ENCODE data around the gene CACNA1S.
A peak's percentile ranks its signal among the peaks of the same experiment; 100 is the strongest.

The CACNA1S gene

GRCh38 chr1:201044119-201044518, 68.1 kb downstream of the CACNA1S start:
- DNase-seq (ENCODE audit: low spot score): no peak
- no peak for TF ChIP-seq CTCF (IDR thresholded peaks at IDR 0.05; ENCODE audit: borderline replicate concordance, control extremely low read depth, extremely low read depth, insufficient read depth, missing control alignments)
- in situ Hi-C loops (cut with MboI; ENCODE audit: low sequenced_read_pairs, unreplicated experiment): loop anchor here (5.0 kb wide), 1 partner anchor 67 kb away; no protein-coding TSS in a partner anchor

- peak; percentile 78 for TF ChIP-seq CTCF (IDR thresholded peaks at IDR 0.05; ENCODE audit: borderline replicate concordance, control extremely low read depth, extremely low read depth, insufficient read depth, missing control alignments)
- in situ Hi-C loops (cut with MboI; ENCODE audit: low sequenced_read_pairs, unreplicated experiment): loop anchor here (5.0 kb wide), 1 partner anchor 66 kb away; no protein-coding TSS in a partner anchor
- DNase-seq (ENCODE audit: low spot score): peak; percentile 83
Observed at GRCh38 chr1:201042779-201043461, 69.3 kb downstream of the CACNA1S start.

- TF ChIP-seq CTCF (IDR thresholded peaks at IDR 0.05; ENCODE audit: borderline replicate concordance, control extremely low read depth, extremely low read depth, insufficient read depth, missing control alignments): no peak
- no peak for DNase-seq (ENCODE audit: low spot score)
- in situ Hi-C loops (cut with MboI; ENCODE audit: low sequenced_read_pairs, unreplicated experiment): loop anchor here (5.0 kb wide), 1 partner anchor 64 kb away; no protein-coding TSS in a partner anchor
Observed at GRCh38 chr1:201041011-201041410, 71.2 kb downstream of the CACNA1S start.

GRCh38 chr1:201039876-201040275, 72.3 kb downstream of the CACNA1S start:
- no peak for DNase-seq (ENCODE audit: low spot score)
- in situ Hi-C loops (cut with MboI; ENCODE audit: low sequenced_read_pairs, unreplicated experiment): loop anchor here (5.0 kb wide), 1 partner anchor 63 kb away; no protein-coding TSS in a partner anchor
- TF ChIP-seq CTCF (IDR thresholded peaks at IDR 0.05; ENCODE audit: borderline replicate concordance, control extremely low read depth, extremely low read depth, insufficient read depth, missing control alignments): no peak

GRCh38 chr1:201039418-201039817, 72.8 kb downstream of the CACNA1S start:
- TF ChIP-seq CTCF (IDR thresholded peaks at IDR 0.05; ENCODE audit: borderline replicate concordance, control extremely low read depth, extremely low read depth, insufficient read depth, missing control alignments): no peak
- in situ Hi-C loops (cut with MboI; ENCODE audit: low sequenced_read_pairs, unreplicated experiment): no loop called here

GRCh38 chr1:201038186-201038876, 73.9 kb downstream of the CACNA1S start:
- in situ Hi-C loops (cut with MboI; ENCODE audit: low sequenced_read_pairs, unreplicated experiment): no loop called here
- DNase-seq (ENCODE audit: low spot score): no peak
- no peak for TF ChIP-seq CTCF (IDR thresholded peaks at IDR 0.05; ENCODE audit: borderline replicate concordance, control extremely low read depth, extremely low read depth, insufficient read depth, missing control alignments)

More at GRCh38 chr1:201039418-201039817, 72.8 kb downstream of the CACNA1S start:
- DNase-seq (ENCODE audit: low spot score): no peak

Data from GM13976 (cell line).